Spleen (tissue), 7 donors: ENCODE measurements around the gene PKD1L1.

ENCODE experiments used
- CTCF ChIP-seq, 11 experiments: fragments of 200-600 bp in 7 of 11; fragments of 450-650 bp in 4 of 11; sonication (generic) in 4 of 11; IDR thresholded peaks in 8 of 11; conservative IDR thresholded peaks in 3 of 11; 1 replicate in 7 of 11; 2 replicates in 4 of 11; pipeline versions ENCODE4 v1.4.0 to v1.8.0; 2016 to 2021; ENCODE audit warnings: antibody characterized with exemption in 11 of 11, inconsistent platforms in 4 of 11, mild to moderate bottlenecking in 1 of 11
- POLR2AphosphoS5 ChIP-seq, 3 donors: sonication (generic); formaldehyde crosslinking; IDR thresholded peaks; one replicate each; pipeline ENCODE4 v1.5.1; 2017; ENCODE audit warnings: antibody characterized with exemption in 3 of 3
- donor health status: DM: no; HTN: no; CAD: no; lungs with moderate emphysema.
- donor health status: DM: no; HTN: no; CAD: no.
- donor health status: DM: no; HTN: no; CAD: no.

DNA sequence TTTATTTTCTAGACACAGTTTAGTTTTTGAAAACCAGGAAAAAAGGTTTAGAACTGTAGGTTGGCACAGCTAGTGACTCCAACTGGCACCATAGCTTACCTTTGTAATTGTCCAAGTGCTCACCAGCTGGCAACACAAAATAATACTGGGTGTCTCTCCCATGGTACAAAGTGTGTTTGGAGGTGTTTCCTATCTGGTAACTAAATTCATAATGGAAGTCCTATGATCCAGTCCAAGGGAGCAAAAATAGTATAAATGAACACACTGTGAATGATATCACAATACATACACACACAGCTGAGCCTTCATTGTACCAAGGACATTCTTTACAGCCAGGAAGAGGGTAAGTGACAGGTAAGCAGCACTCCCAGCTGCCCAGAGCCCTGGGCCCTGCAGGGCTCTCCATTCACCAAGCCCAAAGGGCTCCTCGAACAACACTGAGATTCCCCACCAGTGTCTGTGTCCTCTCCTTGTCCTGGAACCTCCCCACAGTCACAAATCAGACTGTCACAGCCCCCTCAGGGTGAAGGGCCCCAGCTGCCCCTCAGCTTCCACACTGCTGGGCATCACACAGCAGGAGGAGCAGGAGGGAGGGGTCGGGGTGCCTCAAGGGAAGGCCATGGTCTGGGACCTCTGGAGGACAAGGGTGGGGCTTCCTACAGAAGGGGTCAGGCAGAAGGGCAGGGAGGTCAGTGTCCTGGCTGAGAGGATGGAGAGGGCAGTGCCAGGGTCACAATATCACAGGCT, 72.1 kb downstream of the PKD1L1 start:
- TF ChIP-seq POLR2AphosphoS5 (IDR thresholded peaks at IDR 0.05), result no peak
- no peak for TF ChIP-seq CTCF (IDR thresholded peaks at IDR 0.05 in 8 of 11, conservative IDR thresholded peaks at IDR 0.05 in 3 of 11)
